NCI-H526 (cell line): ENCODE measurements around the gene MAP4K2.
A peak's percentile ranks its signal among the peaks of the same experiment; 100 is the strongest.

Experiments used
- DNase-seq, 2 experiments: peaks; one replicate each; lab custom pipeline; 2025; lab: John Stamatoyannopoulos, UW

The MAP4K2 gene

DNA sequence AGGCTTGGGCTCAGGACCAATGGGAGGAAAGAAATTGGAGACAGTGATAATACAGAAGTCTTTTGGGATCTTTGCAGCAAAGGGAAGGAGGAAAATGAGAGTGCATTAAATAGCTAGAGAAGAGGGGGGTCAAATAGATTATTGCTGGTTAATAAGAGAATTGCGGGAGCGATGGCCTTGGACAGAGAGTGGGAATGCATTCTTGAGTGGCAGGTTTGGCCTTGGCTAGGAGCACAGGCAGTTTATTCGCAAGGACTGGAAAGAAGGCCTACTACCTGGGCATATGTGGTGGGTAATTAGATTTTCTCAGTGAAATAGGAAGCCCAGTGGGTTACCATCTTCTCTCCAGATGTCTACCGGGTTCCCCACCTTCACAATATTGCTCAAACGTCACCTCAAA lies 10.8 kb upstream of the MAP4K2 start:
- no peak for DNase-seq

DNA sequence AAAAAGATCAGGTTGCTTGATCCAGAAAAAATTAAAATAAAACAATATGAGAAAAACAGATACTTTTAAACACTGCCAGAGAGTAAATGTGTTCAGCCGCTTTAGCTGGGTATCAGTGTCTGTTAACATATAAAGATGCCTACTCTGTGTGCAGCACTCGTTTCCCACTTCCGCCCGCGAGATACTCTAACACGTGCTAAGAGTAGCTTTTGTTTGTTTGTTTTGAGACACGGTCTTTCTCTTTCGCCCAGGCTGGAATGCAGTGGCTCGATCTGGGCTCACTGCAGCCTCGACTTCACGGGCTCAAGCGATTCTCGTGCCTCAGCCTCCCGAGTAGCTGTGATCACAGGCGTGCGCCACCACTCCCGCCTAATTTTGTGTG lies 7.9 kb upstream of the MAP4K2 start:
- DNase-seq = peak; percentile 81 to 87

DNA sequence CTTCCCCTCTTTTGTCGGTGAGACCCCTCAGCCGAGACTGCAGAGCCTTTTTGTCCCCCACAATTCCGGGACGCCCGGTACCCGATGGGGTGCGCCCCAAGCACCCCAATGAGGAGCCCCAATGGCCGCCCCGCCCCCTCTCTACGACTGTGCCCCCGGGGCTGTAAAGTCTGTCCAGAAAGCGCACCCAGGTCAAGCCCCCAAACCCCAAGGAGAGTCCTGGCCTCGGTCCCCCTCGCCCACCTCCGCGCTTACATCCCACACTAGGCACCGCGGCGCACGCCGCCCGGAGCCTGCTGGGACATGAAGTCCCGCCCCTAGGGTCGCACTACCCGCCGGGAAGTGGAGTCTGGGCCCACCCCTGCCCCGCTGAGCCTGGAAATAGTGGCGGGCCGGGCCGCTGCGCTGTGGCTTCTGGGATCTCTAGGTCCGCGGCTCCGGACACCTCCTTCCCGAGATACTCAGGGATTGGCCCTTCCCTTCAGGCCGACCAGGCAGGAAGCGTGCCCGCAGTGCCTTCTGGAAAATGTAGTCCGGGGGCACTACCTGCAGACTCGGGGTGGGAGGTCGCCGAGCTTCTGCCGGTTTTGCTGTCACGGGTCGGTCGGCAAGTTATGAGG lies 7.4 kb upstream of the MAP4K2 start, which contains the start of gene MEN1:
TSS of gene MEN1 (minus strand) at position 281 of the 620 bp plus-strand sequence. CDS start 442 bp downstream, outside the sequence.
- DNase-seq = peak; percentile 98 to 99

DNA sequence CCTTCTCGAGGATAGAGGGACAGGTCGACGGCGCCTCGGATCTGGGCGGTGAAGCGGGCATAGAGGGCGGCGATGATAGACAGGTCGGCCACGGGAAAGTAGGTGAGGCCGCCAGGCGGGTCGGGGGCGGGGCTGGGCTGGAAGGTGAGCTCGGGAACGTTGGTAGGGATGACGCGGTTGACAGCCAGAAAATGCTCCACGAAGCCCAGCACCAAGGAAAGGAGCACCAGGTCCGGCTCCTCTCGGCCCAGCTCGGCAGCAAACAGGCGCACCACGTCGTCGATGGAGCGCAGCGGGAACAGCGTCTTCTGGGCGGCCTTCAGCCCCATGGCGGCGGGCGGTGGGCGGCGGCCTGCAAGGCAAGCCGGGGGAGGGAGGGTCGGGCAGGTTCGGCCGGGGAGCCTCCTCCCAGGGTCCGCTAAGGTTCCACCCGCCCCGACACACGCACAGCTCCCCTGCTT lies 6.8 kb upstream of the MAP4K2 start:
- peak; percentile 44 to 79 for DNase-seq

DNA sequence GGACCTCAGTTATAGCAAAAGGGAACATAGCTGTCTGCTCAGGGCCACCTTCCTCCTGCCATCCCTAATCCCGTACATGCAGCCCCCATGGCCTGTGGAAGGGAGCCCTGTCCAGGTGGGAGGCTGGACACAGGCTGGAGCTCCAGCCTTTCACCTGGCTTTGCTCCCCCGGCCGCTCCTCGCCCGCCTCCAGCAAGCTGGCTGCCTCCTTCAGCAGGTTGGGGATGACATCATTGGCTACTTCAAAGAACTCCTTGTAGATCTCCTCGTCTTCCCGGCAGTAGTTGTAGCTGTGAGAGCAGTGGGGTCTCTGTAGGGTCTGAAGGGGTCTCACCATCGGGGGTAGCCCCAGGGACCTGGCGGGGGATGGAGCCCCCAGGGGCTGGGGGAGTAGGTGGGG lies 2.5 kb upstream of the MAP4K2 start:
- DNase-seq = no peak

DNA sequence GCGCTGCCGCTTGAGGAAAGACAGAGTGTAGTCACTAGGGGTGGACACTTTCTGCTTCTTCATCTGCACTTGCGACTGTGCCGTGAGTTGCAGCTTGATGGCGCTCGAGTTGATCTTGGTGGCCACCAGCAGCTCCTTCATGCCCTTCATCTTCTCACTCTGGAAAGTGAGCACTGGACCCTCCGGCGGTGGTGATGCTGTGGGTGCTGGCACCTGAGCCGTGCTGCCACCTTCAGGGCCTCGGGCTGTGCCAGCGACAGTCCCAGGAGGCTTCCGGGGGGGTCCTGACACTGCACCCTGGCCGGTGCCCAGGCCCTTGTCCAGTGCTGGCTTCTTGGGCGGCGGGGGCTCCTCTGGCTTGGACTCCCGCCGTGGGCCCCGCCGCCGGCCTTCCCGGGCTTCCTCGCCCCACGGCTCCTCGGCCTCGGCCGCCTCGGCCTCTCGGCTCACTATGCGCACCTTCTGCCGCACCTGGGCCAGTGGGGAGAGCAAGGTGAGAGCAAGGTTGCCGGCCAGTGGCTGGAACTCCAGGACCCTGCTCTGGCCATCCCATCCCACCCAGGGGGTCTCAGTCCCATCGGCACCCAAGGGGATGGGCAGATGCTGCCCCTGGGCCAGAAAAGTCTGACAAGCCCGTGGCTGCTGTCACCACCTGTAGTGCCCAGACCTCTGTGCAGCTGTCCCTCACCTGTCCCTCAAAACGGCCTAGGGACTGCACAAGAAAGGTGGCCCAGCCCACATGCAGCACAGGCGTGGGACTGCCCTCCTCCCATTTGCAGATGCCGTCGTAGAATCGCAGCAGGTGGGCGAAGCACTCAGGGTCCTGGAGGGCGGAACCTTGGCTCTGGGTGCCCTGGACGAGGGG lies 1.6 kb upstream of the MAP4K2 start:
- DNase-seq = peak in 1 of 2 experiments; percentile 53

DNA sequence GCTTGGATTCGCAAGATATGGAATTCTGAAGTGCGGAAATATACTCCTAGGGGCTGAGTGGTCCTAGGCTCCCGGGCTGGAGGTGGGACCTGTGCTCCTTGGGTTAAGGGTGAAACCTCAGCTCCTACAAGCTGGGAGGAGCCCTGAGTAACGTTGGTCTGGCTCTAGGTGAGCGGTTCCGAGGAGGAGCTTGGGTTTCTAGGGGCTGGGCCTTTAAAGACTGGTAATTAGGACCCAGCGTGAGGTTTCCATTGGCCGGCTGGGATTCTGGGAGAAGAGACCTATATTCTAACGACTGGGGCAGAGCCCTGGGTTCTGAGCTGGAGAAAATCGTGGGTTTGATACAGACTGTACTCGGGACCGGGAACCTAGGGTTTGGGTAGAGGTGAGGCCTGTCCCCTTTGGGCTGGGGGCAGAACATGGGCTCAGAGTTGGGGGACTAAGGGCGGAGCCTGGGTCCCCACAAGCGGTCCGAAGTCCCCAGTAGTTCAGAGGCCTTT lies 882 bp upstream of the MAP4K2 start:
- peak in 1 of 2 experiments; percentile 65 for DNase-seq

DNA sequence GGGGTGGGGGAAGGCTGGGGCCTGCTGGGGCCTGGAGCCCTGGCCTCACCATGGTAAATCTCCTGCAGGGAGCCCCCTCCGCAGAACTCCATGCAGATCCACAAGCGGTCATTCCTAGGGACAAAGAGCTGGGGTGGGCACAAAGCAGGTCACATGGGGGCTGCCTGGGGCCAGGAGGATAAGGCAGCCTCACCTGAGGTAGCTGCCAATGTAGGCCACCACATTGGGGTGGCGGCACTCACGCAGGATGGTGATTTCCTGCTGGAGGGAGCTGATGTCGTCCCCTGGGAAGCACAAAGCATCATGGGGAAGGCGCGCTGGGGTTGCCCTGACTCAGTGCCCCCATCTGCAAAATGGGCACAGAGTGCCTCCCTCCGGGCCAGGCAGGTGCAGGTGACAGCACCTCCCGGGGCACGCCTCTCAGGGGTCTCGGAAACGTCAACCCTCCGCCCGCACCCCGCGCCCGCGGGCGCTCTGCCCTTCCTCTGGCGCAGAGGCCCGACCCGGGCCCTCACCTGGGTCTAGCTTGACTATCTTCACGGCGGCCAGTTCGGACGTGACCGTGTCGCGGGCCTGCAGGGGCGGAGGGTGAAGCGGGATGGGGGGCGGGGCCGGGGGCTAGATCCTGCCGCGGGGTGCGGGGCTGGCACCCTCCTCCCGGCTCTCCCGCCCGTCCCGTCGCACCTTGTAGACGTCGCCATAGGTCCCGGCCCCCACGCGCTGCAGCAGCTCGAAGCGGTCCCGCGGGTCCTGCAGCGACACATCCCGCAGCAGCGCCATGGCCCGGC lies 450 bp downstream of the MAP4K2 start:
- DNase-seq = no peak

DNA sequence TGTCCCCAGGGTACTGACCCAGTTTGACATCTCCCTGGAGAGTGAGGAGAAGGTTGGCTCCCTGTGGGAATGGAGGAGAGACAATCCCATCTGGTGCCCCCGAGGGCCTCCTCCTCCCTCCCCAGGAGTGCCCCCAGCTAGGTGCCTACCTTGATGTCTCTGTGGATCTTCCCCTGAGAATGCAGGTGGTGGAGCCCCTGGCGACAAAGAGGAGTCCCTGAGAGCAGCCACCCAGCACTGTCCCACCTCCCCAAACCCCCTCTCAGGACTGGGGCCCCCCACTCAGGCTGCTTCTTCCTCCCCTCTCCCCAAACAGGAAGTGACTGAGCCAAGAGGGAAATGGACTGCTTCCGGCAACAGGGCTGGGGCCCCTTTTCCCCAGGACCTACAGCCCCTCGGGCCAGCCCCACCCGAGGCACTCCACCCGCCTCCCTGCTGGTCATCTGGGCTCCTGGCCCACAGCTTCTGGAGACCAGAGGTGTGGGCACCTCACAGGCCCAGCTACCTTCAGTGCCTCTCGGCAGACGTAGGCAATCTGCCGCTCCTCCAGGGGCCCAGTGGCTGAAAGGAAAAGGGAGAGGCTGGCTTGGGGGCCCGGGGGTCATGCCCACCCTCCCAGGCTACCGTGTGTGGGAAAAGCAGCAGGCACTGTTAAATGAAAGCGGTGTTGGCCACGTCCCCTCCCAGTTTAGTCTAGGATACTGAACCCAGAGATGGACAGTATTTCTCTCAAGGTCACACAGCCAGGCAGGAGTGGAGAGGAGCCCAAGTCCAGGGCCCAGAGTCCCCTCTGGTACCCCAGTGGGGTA lies 1.2 kb downstream of the MAP4K2 start:
- no peak for DNase-seq

DNA sequence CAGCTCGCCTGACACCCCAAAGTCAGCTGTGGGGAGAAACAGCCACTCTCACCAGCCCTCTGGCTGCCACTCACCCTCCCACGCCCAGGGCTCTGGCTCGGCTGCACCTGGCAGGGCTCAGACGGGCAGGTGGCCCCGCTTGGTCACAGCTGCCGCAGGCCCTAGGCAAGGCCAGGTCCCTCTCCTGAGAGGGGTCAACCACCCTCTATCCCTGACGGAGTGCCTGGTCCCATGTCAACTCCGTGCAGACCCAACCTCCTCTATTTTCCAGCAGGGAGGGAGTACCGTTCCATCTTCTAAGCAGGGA lies 1.9 kb downstream of the MAP4K2 start:
- DNase-seq = no peak

DNA sequence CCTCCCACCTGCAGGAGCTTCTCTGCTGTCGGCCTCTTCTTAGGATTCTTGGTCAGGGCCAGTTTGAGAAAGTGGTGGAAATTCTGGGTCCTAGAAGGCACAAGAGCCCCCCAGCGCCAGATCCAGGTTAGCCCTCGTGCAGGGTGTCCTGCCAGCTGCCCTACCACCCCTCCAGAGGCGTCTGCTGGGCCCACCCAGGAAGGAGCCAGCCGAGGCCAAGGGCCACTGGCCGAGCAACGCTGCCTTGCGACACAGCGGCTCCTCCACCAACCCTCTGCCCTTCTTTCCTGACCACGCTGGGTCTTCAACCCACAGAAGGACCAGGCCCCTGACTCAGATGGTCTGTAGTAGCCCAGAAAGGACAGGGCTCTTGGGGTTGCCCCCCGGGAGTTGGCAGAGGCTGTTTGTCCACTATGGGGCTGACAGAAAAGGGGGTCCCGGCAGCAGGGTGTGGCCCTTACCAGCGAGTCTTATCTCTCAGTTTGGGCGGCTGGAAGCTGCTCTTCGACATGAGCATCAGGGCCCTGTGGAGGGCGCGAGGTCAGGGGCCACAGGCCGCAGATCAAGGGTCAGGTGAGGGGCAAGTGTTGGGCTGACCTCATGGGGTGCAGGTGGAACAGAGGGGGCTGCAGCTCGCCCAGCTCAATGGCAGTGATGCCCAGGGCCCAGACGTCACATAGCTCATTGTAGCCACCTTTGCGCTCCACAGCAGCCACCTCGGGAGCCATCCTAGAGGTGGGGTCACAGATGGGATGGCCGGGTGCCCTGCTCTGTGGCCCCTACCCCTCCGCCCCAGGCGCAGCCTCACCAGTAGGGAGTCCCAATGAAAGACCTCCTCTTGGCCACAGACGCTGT lies 2.5 kb downstream of the MAP4K2 start:
- DNase-seq = no peak

DNA sequence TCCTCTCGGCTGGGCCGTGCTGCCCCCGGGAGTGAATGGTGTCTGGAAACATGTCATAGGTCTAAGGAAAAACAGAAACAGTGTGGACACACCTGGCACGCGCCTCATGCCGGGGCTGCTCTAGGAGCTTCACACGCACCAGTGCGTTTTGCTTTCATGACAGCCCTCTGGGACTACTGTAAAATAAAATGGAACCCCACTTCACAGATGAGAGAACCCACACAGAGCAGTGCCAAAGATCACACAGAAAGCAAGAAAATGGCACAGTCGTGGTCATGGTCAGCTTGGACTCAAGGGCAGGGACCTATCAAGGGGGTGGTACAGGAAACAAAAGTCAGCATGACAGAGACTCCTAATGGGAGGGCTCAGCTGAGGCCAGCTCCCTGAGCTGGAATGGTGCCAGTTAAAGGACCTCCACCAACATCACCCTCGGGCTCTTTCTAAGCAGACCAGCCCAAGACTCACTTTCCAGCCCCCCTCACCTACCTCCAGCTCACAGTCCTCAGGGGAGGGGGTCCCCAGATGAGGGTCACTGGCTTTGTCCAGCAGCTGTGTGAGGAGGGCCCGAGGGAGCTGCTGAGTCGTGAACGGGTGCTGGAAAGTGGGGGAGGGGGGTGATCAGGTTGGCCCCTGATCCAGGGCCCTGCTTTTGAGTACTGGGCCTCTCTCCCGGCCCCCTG lies 3.3 kb downstream of the MAP4K2 start:
- DNase-seq = no peak

DNA sequence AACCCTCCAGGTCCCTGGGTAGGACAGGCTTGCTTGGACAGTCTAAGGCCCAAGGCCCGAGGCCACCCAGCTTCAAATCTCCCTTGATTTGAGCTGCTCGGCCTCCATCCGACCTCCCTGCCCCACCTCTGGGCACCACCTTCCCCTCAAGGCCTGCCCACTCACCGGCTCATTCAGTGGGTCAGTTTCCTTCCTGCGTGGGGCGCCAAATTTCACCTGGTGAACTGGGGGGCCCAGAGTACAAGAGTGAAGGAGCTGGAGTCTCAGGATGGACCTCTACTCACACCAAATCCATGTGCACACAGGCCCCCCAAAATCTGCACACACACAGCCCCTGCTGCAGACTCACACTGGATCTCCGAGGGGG lies 3.8 kb downstream of the MAP4K2 start:
- no peak for DNase-seq

DNA sequence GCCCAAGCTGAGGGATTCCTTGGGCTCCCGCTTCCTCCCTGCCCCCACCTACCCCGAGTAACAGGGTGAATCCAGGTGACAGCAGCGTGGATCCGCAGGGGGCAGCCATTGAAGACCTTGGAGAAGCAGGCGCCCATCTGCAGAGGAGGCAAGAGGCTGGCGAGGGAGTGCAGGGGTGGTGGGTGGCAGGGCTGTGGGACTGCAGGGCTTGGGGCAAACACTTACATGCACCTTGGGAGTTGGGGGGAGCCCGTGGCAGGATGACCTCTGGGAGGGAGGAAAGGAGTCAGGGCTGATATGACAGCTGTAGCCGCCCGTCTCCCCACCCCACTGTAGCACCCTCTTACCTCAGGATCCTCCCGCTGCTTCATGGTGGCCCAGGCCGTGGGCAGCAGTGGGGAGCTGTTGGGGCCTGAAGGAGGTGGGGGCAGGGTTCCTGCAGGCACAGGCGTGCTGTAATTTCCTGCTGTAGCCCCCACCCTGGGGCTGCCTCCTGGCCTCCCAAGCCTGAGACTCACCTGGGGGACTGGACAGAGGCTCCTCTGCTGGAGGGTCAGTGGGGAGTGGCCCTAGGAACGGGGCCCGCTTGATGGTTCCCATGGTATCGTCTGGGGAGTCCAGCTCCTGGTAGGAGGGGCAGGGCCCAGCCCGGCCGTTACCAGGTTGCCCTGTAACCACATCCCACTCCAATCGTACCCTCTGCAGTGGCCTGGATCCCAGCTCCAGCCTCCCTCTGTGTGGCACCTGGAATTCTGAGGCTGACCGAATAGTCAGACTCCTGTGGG lies 6.1 kb downstream of the MAP4K2 start:
- DNase-seq = no peak

DNA sequence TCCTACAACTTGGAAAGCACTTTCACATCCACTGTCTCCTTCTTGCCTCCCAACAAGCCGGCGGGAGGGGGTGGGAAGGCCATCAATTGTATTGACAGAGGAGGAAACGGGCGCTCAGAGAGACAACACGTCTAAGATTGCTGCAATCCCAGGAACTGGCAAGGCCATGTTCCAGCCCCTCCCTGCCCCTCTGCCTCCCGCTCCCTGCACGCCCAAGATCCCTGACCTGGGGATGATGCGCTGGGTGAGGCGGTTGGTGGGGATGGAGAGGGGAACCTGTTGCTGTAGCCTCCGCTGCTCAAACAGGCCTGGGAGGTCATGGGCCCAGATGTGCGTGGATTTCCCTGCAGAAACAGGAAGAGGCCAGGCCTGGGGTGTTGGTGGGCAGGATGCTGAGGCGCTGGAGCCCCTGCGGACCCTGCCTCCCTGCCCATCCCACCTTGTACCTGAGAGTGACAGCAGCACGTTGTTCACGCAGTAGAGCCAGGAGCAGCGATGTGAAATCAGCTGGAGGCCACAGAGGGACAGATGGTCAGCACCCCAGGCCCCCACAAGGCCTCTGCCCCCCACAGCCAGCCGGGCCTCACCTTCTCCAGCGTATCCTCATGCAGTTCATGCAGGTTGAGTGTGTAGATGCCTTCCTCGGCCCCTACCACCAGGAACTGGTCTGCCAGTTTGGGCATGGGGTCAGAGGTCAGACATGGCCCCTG lies 6.8 kb downstream of the MAP4K2 start:
- DNase-seq = no peak

DNA sequence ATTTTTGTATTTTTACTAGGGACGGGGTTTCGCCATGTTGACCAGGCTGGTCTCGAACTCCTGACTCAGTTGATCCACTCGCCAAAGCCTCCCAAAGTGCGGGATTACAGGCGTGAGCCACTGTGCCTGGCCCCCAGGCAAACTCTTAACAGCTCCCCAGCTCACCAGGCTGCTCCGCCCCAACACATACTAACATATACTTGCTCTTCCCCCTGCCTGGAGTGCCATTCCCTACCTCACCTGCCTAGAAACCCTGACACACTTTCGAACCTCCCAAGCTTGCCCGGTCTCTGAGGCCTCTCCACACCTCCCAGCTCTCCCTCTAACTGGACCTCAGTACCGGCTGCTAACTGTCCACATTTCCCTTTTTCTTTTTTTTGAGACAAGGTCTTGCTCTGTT lies 8.5 kb downstream of the MAP4K2 start:
- no peak for DNase-seq

DNA sequence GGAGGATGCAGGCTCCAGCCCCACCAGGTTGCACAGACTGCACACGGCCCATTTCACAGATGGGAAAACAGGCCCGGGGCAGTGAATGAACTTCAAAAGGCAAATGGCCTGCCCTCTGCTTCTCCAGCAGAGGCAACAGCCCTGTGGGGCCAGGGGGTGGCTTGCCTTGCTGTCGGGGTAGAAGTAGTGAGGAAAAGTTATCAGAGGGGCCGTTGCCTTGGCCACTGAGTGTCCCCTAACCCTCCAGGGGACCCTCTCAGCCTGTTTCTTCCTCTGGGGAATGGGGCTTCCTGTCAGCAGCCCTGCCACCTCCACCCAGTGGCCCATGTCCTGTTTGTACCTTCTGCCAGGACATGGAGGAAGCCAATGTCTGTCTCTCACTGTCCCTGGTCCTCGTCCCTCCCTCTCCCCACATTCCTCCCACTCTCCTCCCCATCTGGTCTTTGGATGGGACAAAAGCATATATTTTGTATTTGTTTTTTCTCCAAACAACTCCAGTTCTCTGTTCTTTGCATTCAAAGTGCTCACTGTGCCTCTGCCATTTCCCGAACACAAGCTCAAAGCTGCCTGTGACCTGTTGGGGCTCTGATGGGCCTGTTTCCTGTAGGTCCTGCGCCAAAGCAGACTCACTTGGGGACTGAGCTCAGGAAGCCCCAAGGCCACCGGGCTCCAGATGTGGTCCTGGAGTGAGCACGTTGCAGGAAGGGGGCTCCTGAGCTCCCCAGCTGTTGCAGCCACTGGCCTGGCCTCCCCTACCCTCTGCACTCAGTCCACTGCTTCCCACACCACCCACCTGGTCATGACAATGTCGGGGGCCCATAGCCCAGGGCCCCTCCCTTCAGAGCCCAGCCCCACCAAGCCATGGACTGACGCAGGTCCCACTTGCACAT lies 9.5 kb downstream of the MAP4K2 start:
- DNase-seq = no peak

DNA sequence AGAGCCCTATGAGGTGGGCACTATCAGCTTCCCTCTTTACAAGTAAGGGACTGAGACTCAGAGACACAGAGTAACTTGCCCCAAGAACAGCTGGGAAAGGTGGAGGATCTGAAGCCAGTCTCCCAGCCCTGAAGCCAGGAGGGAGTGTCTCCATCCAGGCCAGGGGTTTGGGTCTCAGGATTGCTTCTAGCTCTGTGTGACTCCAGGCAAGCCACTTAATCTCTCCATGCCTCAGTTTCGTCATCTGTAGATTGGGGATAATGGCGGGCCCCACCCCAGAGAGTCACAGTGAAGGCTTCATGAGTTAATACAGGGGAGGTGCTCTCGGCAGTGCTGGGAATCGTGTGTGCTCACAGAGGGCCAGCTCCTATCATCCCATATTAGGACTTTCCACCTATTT lies 10.5 kb downstream of the MAP4K2 start:
- DNase-seq = no peak
